Transverse colon (tissue), 4 donors: ENCODE data around the gene IL36B. TPM values are rescaled to one million over a fixed set of nuclear protein-coding genes. Genes with fewer than 3 reads are reported as not detected.

Source experiments
- DNase-seq: peaks from one replicate; pipeline ENCODE4 v3.0.0-alpha.2; 2019
- H3K27ac ChIP-seq, 4 donors: fragments of 200-600 bp; sonication (generic); 2 replicates each; pipeline ENCODE4 v1.5.1; 2016 to 2018; ENCODE audit warnings: inconsistent platforms in 4 of 4
- H3K27me3 ChIP-seq: fragments of 200-600 bp; sonication (generic); 2 replicates; pipeline ENCODE4 v1.5.1; 2017; ENCODE audit warnings: inconsistent platforms
- H3K36me3 ChIP-seq, 4 donors: fragments of 200-600 bp; sonication (generic); 2 replicates each; pipeline ENCODE4 v1.5.1; 2017 to 2019; ENCODE audit warnings: inconsistent platforms in 4 of 4
- H3K4me1 ChIP-seq, 4 donors: fragments of 200-600 bp; sonication (generic); 2 replicates each; pipeline ENCODE4 v1.5.1; 2017 to 2020; ENCODE audit warnings: inconsistent platforms in 4 of 4
- H3K4me3 ChIP-seq, 4 donors: fragments of 200-600 bp; sonication (generic); 1 replicate in 1 of 4; 2 replicates in 3 of 4; pipeline versions ENCODE4 v1.5.1 to v1.6.1; 2017 to 2019; ENCODE audit warnings: inconsistent platforms in 4 of 4
- H3K9me3 ChIP-seq, 2 donors: fragments of 200-600 bp; sonication (generic); 2 replicates each; pipeline ENCODE4 v1.5.1; 2017 to 2019; ENCODE audit warnings: inconsistent platforms in 2 of 2
- EP300 ChIP-seq: sonication (generic); formaldehyde crosslinking; IDR thresholded peaks from one replicate; pipeline ENCODE4 v1.6.1; 2017; ENCODE audit warnings: antibody characterized with exemption, low read depth
- POLR2A ChIP-seq: fragments of 450-650 bp; IDR thresholded peaks from one replicate; pipeline ENCODE4 v1.6.1; 2016; ENCODE audit warnings: antibody characterized with exemption, mild to moderate bottlenecking, moderate library complexity
- POLR2AphosphoS5 ChIP-seq, 3 donors: sonication (generic); formaldehyde crosslinking; IDR thresholded peaks; one replicate each; pipeline ENCODE4 v1.6.1; 2016; ENCODE audit warnings: antibody characterized with exemption in 3 of 3
- WGBS, 2 donors: methylation state at CpG; one replicate each; pipeline ENCODE4 v1.1.5; 2018; ENCODE audit warnings: low coverage in 1 of 2; 5-methylcytosine and 5-hydroxymethylcytosine counted together
- in situ Hi-C, 4 donors: fragments of 200-750 bp; cut with MboI; loops; one replicate each; pipeline versions ENCODE4 v1.15.0 to v1.15.1; 2017; ENCODE audit warnings: low sequenced_read_pairs in 3 of 4, low pct_ligation_motif_present in 1 of 4, low pct_unique_long_range_greater_than_20kb in 1 of 4
- intact Hi-C: fragments of 100-400 bp; cut with DNase I; formaldehyde crosslinking; loops from one replicate; pipeline ENCODE4 v1.15.1; 2023; ENCODE audit warnings: low total_unique reads
- total RNA-seq, 4 donors: library from RNA; depleted of rRNA; stranded (reverse); fragments of >200 nt; gene quantifications; one replicate each; pipeline ENCODE4 v1.1.0, GENCODE V29; 2016
- TF ChIP-seq, protein P1 (sequence below), 5 experiments: fragments of 200-600 bp in 3 of 5; fragments of 450-650 bp in 2 of 5; sonication (generic) in 3 of 5; IDR thresholded peaks; 1 replicate in 2 of 5; 2 replicates in 3 of 5; pipeline ENCODE4 v1.5.1; 2016 to 2017; ENCODE audit warnings: antibody characterized with exemption in 5 of 5, inconsistent platforms in 3 of 5, mild to moderate bottlenecking in 2 of 5, moderate library complexity in 1 of 5

The IL36B gene
- total RNA-seq, 4 donors from 2014 or later, result not detected

DNA sequence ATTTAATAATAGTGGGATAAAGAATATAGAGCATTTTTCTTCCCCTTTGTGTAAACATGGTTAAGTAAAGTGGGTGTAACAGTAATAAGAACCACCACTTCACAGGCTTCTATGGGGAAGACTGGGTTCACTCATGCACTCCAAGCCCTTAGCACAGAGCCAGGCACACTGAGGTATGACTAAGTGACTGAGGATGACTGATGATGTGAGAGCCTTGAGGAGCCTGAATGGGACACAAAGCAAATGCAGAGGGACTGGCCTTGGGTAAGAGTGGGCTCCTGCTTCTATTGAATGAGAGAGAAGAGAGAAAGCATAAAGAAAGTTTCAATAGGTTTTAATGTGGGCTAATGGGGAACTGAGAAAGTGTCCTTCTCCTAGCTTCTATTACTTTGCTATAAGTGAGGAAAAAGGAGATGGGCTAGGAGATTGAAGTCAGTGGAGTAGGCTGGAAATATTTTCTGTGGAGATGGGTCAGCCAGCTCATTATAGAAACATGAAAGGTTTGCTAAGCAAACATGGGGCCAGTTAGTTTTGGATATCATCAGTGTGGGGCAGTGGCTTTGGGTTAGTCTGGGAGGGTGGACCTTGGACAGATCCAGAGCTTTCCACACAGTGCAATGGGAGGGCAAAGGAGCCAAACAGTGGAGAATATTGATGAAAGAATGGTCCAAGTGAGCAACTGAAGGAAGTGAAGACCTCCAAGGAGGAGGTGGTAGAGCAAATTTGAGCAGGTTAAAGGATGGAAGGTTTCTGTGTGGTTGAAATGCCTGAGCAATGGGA lies 35.7 kb upstream of the IL36B start:
- no peak for TF ChIP-seq POLR2AphosphoS5 (IDR thresholded peaks at IDR 0.05)
- TF ChIP-seq, protein P1, sequence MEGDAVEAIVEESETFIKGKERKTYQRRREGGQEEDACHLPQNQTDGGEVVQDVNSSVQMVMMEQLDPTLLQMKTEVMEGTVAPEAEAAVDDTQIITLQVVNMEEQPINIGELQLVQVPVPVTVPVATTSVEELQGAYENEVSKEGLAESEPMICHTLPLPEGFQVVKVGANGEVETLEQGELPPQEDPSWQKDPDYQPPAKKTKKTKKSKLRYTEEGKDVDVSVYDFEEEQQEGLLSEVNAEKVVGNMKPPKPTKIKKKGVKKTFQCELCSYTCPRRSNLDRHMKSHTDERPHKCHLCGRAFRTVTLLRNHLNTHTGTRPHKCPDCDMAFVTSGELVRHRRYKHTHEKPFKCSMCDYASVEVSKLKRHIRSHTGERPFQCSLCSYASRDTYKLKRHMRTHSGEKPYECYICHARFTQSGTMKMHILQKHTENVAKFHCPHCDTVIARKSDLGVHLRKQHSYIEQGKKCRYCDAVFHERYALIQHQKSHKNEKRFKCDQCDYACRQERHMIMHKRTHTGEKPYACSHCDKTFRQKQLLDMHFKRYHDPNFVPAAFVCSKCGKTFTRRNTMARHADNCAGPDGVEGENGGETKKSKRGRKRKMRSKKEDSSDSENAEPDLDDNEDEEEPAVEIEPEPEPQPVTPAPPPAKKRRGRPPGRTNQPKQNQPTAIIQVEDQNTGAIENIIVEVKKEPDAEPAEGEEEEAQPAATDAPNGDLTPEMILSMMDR (IDR thresholded peaks at IDR 0.05), result no peak
- TF ChIP-seq EP300, result no peak
- TF ChIP-seq POLR2A, result no peak
- no peaks in the 10 kb centered on the region for H3K27me3 ChIP-seq
- no peak overlapping the region for H3K27ac ChIP-seq
- DNase-seq, result no peak
- in situ Hi-C loops (no loop called here), intact Hi-C loops (no loop called here)
- H3K9me3 ChIP-seq, result no peaks in the 10 kb centered on the region
- no peaks in the 10 kb centered on the region for H3K36me3 ChIP-seq
- H3K4me1 ChIP-seq, result no peaks in the 10 kb centered on the region
- no peak overlapping the region for H3K4me3 ChIP-seq

DNA sequence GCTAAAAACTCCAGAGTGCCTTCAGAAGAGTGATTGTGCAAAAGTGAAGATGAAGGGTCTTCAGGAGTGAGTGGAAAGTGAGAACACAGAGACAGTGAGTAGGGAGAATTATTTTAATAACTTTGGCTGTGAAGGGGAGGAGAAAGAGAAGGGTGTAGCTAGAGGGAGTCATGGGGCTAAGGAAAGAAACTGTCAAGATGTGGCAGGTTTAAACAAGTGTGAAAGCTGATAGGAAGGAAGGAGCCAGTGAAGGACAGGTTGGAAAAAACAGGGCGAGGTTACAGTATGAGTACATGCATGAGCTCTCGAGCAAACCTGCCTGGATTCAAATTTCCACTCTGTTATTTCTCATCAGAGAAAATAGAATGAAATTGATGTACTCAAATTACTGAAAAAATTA lies 32.9 kb upstream of the IL36B start:
- Histone ChIP-seq H3K4me3 (no peak overlapping the region), H3K9me3 (no peaks in the 10 kb centered on the region), H3K27me3 (no peaks in the 10 kb centered on the region), H3K27ac (no peak overlapping the region), H3K4me1 (no peaks in the 10 kb centered on the region), H3K36me3 (no peaks in the 10 kb centered on the region)
- in situ Hi-C loops (no loop called here), intact Hi-C loops (no loop called here)
- 63 to 71% methylated on average over 2 of the region's 2 CpGs for WGBS, 2 donors
- TF ChIP-seq POLR2AphosphoS5 (IDR thresholded peaks at IDR 0.05) (no peak), EP300 (no peak), POLR2A (no peak)
- TF ChIP-seq, protein P1 (IDR thresholded peaks at IDR 0.05), result no peak
- DNase-seq, result no peak

DNA sequence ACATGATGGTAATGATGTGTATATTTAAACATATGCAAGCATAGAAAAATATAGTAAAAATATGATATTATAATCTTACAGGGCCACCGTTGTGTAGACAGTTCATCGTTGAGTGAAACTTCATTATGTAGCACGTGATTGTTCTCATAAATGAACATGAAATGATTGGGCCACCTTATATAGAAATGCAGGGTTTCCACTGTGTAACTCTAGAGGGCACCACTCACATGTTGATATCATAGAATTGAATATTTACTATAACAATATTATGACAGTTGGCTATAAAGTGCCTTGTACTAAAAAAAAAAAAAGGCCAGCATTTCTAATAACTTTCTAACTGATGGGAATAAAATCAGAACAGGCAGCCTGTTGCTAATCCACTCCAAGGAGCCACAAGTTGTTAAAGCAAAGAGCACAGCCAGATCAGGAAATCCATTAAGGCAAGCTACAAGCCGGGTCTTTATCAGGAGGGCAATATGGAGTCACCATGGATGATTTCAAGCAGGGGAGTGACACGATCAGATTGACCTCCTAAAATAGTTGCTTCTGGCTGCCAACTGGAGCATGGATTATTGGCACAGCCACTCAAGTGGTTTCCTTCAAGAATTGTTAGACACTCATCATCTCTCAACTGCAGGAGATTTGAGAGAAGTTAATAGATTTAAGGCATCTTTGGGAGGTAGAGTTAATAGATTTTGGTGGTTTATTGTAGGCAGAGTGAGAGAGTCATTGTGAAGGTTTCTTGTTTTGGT lies 31.8 kb upstream of the IL36B start:
- intact Hi-C loops (no loop called here), in situ Hi-C loops (no loop called here)
- WGBS, 2 donors, result 24 to 32% methylated on average over 4 to 5 of the region's 5 CpGs
- TF ChIP-seq, protein P1 (IDR thresholded peaks at IDR 0.05), result peak; percentile 16 to 47 (median 34)
- TF ChIP-seq POLR2A, result no peak
- no peaks in the 10 kb centered on the region for H3K36me3 ChIP-seq
- no peak overlapping the region for H3K27ac ChIP-seq
- H3K9me3 ChIP-seq, result no peaks in the 10 kb centered on the region
- no peak for DNase-seq
- H3K4me1 ChIP-seq, result no peaks in the 10 kb centered on the region
- no peaks in the 10 kb centered on the region for H3K27me3 ChIP-seq
- H3K4me3 ChIP-seq, result no peak overlapping the region

DNA sequence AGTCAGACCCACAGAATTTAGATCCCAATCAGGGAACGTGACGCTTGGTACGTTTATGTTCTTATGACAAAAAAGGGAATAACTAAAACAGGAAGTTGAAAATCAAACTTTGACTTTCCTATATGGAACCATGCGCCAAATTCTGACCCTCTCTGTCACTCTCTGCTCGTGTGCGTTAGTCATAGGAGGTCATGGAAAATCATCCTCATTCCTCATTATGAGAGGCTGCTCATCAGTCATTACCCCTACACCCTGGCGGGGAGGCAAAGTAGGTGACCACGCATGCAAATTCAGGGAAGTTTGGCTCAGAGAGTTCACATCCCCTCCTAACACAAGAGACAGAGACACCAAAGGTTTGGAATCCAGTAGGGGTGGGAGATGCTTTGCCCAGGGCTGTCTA lies 30.6 kb upstream of the IL36B start:
- 68 to 77% methylated on average over 6 to 8 of the region's 8 CpGs for WGBS, 2 donors
- Histone ChIP-seq H3K4me3 (no peak overlapping the region), H3K36me3 (no peaks in the 10 kb centered on the region), H3K4me1 (peaks cover 0 to 2% (median 0%) of the 10 kb centered on the region in 4 donors), H3K27ac (no peak overlapping the region), H3K27me3 (no peaks in the 10 kb centered on the region), H3K9me3 (no peaks in the 10 kb centered on the region)
- in situ Hi-C loops, result no loop called here
- intact Hi-C loops, result no loop called here
- TF ChIP-seq, protein P1 (IDR thresholded peaks at IDR 0.05), result no peak
- DNase-seq, result no peak
